Stromal cell of bone marrow (primary cell): ENCODE results near the gene CA7.
"Not testable (repeated sequence)": the region's sequence is repeated elsewhere in the genome, so short reads cannot be mapped to it uniquely, and the experiment has no call there.

Experiments used
- DNase-seq: peaks from one replicate; pipeline ENCODE4 v3.0.0-alpha.2; 2012; ENCODE audit warnings: low read depth

The CA7 gene

DNA sequence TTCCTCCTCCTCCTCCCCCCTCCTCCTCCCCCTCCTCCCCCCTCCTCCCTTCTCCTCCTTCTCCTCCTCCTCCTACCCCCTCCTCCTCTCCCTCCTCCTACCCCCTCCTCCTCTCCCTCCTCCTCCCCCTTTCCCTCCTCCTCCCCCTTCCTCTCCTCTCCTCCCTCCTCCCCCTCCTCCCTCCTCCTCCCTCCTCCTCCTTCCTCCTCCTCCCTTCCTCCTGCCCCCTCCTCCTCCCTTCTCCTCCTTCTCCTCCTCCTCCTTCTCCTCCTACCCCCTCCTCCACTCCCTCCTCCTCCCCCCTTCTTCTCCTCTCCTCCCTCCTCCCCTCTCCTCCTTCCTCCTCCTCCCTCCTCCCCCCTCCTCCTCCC lies 29.5 kb downstream of the CA7 start:
- no peak for DNase-seq

DNA sequence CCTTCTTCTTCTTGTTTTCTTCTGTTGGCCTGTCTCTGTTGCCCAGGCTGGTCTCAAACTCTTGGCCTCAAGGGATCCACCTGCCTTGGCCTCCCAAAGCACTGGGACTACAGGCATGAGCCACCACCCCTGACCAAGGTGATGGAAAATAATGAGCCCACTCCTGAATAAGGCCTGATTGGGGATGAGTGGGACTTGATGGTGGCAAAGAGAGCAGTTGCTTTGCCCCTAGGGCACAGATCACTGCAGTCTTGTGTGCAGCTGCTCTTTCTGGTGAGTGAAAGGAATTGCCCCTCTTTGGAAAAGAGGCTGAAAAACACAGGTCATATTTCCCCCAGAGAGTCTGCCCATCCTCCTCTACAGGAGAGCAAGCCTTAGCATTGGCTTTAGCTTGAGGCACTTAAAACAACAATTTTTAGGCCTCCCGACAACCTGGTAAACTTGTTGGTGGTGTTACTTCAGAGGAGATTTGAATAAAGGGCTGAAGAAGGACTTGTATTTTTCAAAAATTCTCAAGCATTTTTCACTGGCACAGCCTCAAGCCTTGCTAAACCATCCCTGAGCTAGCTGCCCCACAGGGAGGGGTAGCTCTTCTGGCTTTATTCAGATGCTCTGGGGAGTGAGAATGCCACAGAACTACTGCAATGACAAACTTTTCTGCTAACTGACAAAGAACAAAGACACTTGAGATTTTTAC lies 30.0 kb downstream of the CA7 start:
- DNase-seq = peak; percentile 54

GRCh38 chr16:66878067-66878466 lies 33.9 kb downstream of the CA7 start:
- DNase-seq = no peak

DNA sequence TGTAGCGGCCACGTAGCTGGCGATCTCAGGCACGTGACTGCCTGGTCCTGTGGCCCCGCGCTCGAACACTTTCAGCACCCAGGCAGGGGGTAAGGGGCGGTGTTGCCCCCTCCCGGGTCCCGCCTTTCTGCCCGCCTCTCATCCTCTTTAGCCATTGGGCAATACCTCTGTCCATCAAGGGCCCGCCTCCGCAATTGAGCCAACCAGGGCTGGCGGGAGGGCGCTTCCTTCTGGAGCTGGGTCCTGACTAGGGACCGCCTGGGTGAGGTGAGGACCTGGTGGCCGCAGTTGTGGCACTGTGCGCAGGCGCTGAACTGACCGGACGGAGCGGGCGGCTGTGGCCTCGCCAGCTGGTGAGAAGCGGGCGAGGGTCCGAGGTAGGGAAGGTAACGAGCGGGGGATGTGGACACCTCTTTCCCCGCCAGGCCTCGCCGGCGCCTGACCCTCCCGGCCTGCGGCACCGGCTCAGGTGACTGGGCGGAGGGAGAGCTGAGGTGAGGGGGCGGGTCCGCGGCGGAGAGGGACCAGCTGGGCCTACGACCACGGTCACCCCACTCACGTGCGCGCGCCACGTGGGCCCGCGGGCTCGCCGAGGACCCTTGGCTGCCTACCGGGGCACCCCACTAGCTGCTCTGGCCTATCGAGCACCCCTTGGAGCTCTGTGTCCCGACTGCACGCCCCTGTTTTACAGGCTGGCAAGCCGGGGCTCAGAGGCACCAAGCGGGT lies 36.2 kb downstream of the CA7 start, which contains the start of gene PDP2:
PDP2 (plus strand) TSS at position 228 of the 726 bp plus-strand sequence. CDS start 3,770 bp downstream, outside the sequence.
- peak; percentile 89 for DNase-seq

- no peak for DNase-seq
Observed at GRCh38 chr16:66881014-66881417, 36.8 kb downstream of the CA7 start.

DNA sequence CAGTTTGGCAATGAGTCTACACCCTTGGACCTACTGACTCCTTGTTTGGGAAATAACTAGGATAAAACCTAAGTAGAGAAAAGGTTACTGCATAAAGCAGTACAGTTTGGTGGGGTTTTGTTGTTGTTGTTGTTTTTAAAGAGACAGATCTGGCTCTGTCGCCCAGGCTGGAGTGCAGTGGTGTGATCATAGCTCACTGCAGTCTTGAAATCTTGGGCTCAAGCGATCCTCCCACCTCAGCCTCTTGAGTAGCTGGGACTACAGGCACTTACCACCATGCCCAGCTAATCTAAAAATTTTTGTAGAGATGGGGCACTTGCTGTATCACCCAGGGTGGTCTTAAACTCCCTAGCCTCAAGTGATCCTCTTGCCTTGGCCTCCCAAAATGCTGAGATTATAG lies 37.3 kb downstream of the CA7 start:
- no peak for DNase-seq

DNA sequence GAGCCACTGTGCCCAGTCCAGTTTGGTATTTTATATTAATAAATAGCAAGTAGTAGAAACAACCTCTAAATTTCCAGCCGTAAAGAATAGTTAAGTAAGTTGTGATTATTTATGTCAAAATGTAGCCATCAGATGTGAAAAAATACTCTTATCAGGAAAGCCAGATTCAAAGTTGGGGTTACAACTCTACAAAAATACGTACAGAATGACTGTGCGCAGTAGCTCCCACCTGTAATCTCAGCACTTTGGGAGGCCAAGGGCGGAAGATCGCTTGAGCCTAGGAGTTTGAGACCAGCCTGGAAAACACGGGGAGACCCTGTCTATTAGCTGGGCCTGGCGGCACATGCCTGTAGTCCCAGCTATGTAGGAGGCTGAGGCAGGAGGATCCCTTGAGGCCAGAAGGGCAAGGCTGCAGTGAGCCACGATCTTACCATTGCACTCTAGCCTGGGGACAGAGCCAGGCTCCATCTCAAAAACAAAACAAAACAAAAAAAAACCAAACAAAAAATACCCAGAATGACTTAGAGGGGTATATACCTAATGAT lies 37.8 kb downstream of the CA7 start:
- no peak for DNase-seq

- DNase-seq = no peak
Observed at GRCh38 chr16:66882702-66883101, 38.5 kb downstream of the CA7 start.

- no peak for DNase-seq
Observed at GRCh38 chr16:66885491-66885890, 41.3 kb downstream of the CA7 start.

DNA sequence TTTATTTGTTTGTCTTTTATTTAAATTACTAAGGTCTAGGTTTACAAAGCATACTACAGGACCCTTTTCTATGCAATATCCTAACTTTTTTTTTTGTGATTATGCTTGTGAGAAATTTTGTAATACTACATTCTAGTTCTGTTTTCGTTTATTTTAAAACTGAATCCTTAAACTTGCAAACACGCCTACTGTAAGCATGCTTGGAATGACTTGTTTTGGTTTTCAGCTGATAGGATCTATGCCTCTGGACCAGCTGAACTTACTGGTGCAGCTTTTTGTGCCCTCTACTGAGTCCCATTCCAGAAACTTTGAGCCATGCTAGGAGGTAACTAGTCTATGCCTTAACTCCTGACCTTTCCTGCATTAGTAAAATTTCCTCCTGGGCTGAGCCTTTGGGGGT lies 42.1 kb downstream of the CA7 start:
- no peak for DNase-seq

GRCh38 chr16:66886914-66887313 lies 42.7 kb downstream of the CA7 start:
- DNase-seq = no peak

- DNase-seq = no peak
Observed at GRCh38 chr16:66888647-66889615, 44.7 kb downstream of the CA7 start.

- no peak for DNase-seq
Observed at GRCh38 chr16:66889622-66890021, 45.4 kb downstream of the CA7 start.

GRCh38 chr16:66890799-66891198 lies 46.6 kb downstream of the CA7 start:
- DNase-seq = no peak

- no peak for DNase-seq
Observed at GRCh38 chr16:66891360-66891759, 47.1 kb downstream of the CA7 start.

GRCh38 chr16:66891797-66892196 lies 47.6 kb downstream of the CA7 start:
- DNase-seq = no peak

DNA sequence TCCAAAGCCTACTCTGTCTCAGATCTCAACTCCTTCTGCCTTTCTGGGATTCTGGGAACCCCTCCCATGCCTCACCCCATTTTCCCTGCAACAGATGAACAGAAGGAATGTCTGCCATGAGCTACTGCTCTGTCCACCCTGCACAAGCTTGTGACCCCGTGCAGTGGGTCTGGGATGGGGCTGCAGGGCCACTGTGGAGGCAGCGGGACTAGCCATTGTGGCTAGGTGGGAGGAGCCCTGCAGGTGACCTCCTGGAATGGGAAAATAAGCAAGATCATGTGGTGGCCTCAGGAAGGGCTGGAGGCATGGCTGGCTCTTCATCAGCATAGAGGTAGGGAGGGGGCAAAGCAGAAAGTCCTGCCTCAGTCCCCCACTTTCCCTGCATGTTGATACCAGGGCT lies 49.8 kb downstream of the CA7 start:
- DNase-seq = no peak

GRCh38 chr16:66894948-66895688 lies 50.9 kb downstream of the CA7 start:
- peak; percentile 54 for DNase-seq

DNA sequence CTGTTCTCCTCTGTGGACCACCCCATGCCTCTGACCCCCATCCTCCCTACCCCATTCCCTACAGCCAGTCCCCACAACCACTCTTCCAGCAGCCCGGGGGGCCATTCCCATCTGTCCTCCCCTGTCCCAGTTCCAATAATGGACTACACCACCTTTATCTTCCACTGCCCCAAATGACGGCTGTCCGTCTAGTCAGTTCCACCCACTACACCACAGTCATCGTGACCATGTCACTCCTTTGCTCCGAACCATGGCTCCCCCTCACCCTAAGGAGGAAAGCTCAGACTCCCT lies 51.4 kb downstream of the CA7 start:
- DNase-seq = no peak

DNA sequence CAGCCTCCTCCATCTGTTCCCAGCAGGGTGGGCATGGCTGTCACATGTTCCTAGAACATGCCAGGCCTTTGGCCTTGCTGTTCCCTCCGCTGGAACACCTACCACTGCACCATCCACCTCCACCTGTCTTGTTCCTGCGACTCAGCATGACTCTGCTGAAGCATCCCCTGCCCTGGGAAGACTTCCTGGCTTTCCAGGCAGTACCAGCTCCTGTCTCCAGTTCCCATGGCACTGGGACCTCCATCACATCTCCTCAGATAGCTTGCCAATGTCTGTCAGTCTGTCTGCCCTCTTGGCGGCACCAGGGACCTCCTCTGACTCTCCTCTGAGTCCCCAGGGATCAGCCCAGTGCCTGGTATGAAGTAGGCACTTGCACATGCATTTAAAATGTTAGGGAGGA lies 51.8 kb downstream of the CA7 start:
- DNase-seq = no peak

- not testable (repeated sequence) for DNase-seq
Observed at GRCh38 chr16:66896682-66897081, 52.5 kb downstream of the CA7 start.

- peak; percentile 49 for DNase-seq
Observed at GRCh38 chr16:66898207-66898606, 54.0 kb downstream of the CA7 start.
